HEK293 (cell line): ENCODE results near the gene NFE2L1.
A peak's percentile ranks its signal among the peaks of the same experiment; 100 is the strongest.

Experiments used
- CTCF ChIA-PET: fragments of 350-600 bp; formaldehyde crosslinking; extraction: SDS; loops from one replicate; lab custom pipeline; 2021; ENCODE audit warnings: antibody characterized with exemption; lab: Yijun Ruan, JAX
- POLR2A ChIA-PET: fragments of 300-600 bp; formaldehyde crosslinking; extraction: SDS; loops from one replicate; lab custom pipeline; 2020; ENCODE audit warnings: antibody characterized with exemption, inconsistent platforms; lab: Yijun Ruan, JAX
- H3K27ac ChIP-seq: fragments of 200-500 bp; sonication (Bioruptor generic); 2 replicates; pipeline ENCODE4 v1.5.1; 2014; ENCODE audit warnings: low read depth, low read length, control low read depth, inconsistent platforms; ENCODE audit errors: extremely low read depth
- H3K36me3 ChIP-seq, 2 experiments: fragments of 200-500 bp in 1 of 2; sonication (Bioruptor generic) in 1 of 2; 1 replicate in 1 of 2; 2 replicates in 1 of 2; pipeline ENCODE4 v1.5.1; 2014 to 2017; ENCODE audit warnings: inconsistent platforms in 2 of 2, low read length in 2 of 2; ENCODE audit not compliant: control insufficient read depth in 2 of 2, insufficient read depth in 1 of 2
- H3K4me1 ChIP-seq: fragments of 200-500 bp; sonication (Bioruptor generic); 2 replicates; pipeline ENCODE4 v1.5.1; 2014; ENCODE audit warnings: mild to moderate bottlenecking, low read length, inconsistent platforms; ENCODE audit not compliant: control insufficient read depth, insufficient read depth
- H3K4me3 ChIP-seq: 2 replicates; pipeline ENCODE4 v1.5.1; 2011; ENCODE audit warnings: low read depth, mild to moderate bottlenecking, control low read depth, low read length, moderate library complexity
- H3K9me3 ChIP-seq: fragments of 200-500 bp; sonication (Bioruptor generic); 2 replicates; pipeline ENCODE4 v1.5.1; 2014; ENCODE audit warnings: low read depth, low read length, inconsistent platforms; ENCODE audit not compliant: control insufficient read depth, insufficient read depth
- GLIS2 ChIP-seq: fragments of 450-650 bp; formaldehyde crosslinking; IDR thresholded peaks from 2 replicates; pipeline ENCODE4 v1.5.1; 2016; ENCODE audit warnings: missing biosample characterization, missing genetic modification characterization
- HOXD13 ChIP-seq: sonication (generic); formaldehyde crosslinking; IDR thresholded peaks from 2 replicates; pipeline ENCODE4 v1.8.0; 2022; ENCODE audit warnings: missing genetic modification reagents, borderline replicate concordance
- KLF16 ChIP-seq: fragments of 450-650 bp; formaldehyde crosslinking; IDR thresholded peaks from 2 replicates; pipeline ENCODE4 v1.5.1; 2017; ENCODE audit warnings: missing biosample characterization, missing genetic modification characterization
- PRDM1 ChIP-seq: fragments of 450-650 bp; formaldehyde crosslinking; IDR thresholded peaks from 2 replicates; pipeline ENCODE4; 2016; ENCODE audit warnings: missing biosample characterization, missing genetic modification characterization
- YY1 ChIP-seq: fragments of 450-650 bp; formaldehyde crosslinking; IDR thresholded peaks from 2 replicates; pipeline ENCODE4 v1.5.1; 2018; ENCODE audit warnings: missing biosample characterization, missing genetic modification characterization
- YY2 ChIP-seq: fragments of 450-650 bp; formaldehyde crosslinking; IDR thresholded peaks from 2 replicates; pipeline ENCODE4 v1.5.1; 2016; ENCODE audit warnings: missing biosample characterization, missing genetic modification characterization
- ZBTB1 ChIP-seq: fragments of 450-650 bp; formaldehyde crosslinking; IDR thresholded peaks from 2 replicates; pipeline ENCODE4 v1.5.1; 2016; ENCODE audit warnings: missing biosample characterization, missing genetic modification characterization
- ZBTB21 ChIP-seq: fragments of 450-650 bp; formaldehyde crosslinking; IDR thresholded peaks from 2 replicates; pipeline ENCODE4 v1.5.1; 2017; ENCODE audit warnings: missing biosample characterization, missing genetic modification characterization
- ZBTB48 ChIP-seq: fragments of 450-650 bp; formaldehyde crosslinking; IDR thresholded peaks from 2 replicates; pipeline ENCODE4 v1.5.1; 2016; ENCODE audit warnings: missing biosample characterization, missing genetic modification characterization
- ZFP69B ChIP-seq: fragments of 450-650 bp; formaldehyde crosslinking; IDR thresholded peaks from 2 replicates; pipeline ENCODE4 v1.5.1; 2016; ENCODE audit warnings: missing biosample characterization, missing genetic modification characterization
- ZNF140 ChIP-seq: fragments of 450-650 bp; formaldehyde crosslinking; IDR thresholded peaks from 2 replicates; pipeline ENCODE4 v1.5.1; 2016; ENCODE audit warnings: missing biosample characterization, missing genetic modification characterization
- ZNF211 ChIP-seq: fragments of 450-650 bp; formaldehyde crosslinking; IDR thresholded peaks from 2 replicates; pipeline ENCODE4 v1.5.1; 2016; ENCODE audit warnings: low read depth, missing biosample characterization, missing genetic modification characterization
- ZNF335 ChIP-seq: fragments of 450-650 bp; formaldehyde crosslinking; conservative IDR thresholded peaks from 2 replicates; pipeline ENCODE4 v1.5.1; 2016; ENCODE audit warnings: missing biosample characterization, missing genetic modification characterization
- ZNF341 ChIP-seq: fragments of 450-650 bp; formaldehyde crosslinking; IDR thresholded peaks from 2 replicates; pipeline ENCODE4; 2016; ENCODE audit warnings: low read depth, missing biosample characterization, missing genetic modification characterization
- ZNF621 ChIP-seq: fragments of 450-650 bp; formaldehyde crosslinking; IDR thresholded peaks from 2 replicates; pipeline ENCODE4 v1.5.1; 2017; ENCODE audit warnings: missing biosample characterization, missing genetic modification characterization
- ZNF777 ChIP-seq: fragments of 450-650 bp; formaldehyde crosslinking; IDR thresholded peaks from 2 replicates; pipeline ENCODE4 v1.5.1; 2017; ENCODE audit warnings: missing biosample characterization, missing genetic modification characterization, borderline replicate concordance
- ZNF792 ChIP-seq: fragments of 450-650 bp; formaldehyde crosslinking; IDR thresholded peaks from 2 replicates; pipeline ENCODE4 v1.5.1; 2016; ENCODE audit warnings: missing biosample characterization, missing genetic modification characterization
- ZSCAN23 ChIP-seq: fragments of 450-650 bp; formaldehyde crosslinking; IDR thresholded peaks from 2 replicates; pipeline ENCODE4 v1.5.1; 2016; ENCODE audit warnings: missing biosample characterization, missing genetic modification characterization
- TF ChIP-seq, protein P1 (sequence below): fragments of 450-650 bp; formaldehyde crosslinking; IDR thresholded peaks from 2 replicates; pipeline ENCODE4 v1.5.1; 2016; ENCODE audit warnings: missing biosample characterization, missing genetic modification characterization
- TF ChIP-seq, protein P2 (sequence below): fragments of 450-650 bp; formaldehyde crosslinking; IDR thresholded peaks from 2 replicates; pipeline ENCODE4; 2016; ENCODE audit warnings: missing biosample characterization, missing genetic modification characterization
- TF ChIP-seq, protein P3 (sequence below): fragments of 450-650 bp; formaldehyde crosslinking; IDR thresholded peaks from 2 replicates; pipeline ENCODE4 v1.5.0; 2017; ENCODE audit warnings: missing biosample characterization, missing genetic modification characterization, borderline replicate concordance
- TF ChIP-seq, protein P4 (sequence below): fragments of 450-650 bp; formaldehyde crosslinking; IDR thresholded peaks from 2 replicates; pipeline ENCODE4 v1.5.1; 2016; ENCODE audit warnings: missing biosample characterization, missing genetic modification characterization
- TF ChIP-seq, protein P5 (sequence below): fragments of 450-650 bp; formaldehyde crosslinking; IDR thresholded peaks from 2 replicates; pipeline ENCODE4 v1.5.1; 2016; ENCODE audit warnings: missing biosample characterization, missing genetic modification characterization
- TF ChIP-seq, protein P6 (sequence below): fragments of 450-650 bp; formaldehyde crosslinking; IDR thresholded peaks from 2 replicates; pipeline ENCODE4 v1.5.1; 2016; ENCODE audit warnings: missing biosample characterization, missing genetic modification characterization

Gene NFE2L1

DNA sequence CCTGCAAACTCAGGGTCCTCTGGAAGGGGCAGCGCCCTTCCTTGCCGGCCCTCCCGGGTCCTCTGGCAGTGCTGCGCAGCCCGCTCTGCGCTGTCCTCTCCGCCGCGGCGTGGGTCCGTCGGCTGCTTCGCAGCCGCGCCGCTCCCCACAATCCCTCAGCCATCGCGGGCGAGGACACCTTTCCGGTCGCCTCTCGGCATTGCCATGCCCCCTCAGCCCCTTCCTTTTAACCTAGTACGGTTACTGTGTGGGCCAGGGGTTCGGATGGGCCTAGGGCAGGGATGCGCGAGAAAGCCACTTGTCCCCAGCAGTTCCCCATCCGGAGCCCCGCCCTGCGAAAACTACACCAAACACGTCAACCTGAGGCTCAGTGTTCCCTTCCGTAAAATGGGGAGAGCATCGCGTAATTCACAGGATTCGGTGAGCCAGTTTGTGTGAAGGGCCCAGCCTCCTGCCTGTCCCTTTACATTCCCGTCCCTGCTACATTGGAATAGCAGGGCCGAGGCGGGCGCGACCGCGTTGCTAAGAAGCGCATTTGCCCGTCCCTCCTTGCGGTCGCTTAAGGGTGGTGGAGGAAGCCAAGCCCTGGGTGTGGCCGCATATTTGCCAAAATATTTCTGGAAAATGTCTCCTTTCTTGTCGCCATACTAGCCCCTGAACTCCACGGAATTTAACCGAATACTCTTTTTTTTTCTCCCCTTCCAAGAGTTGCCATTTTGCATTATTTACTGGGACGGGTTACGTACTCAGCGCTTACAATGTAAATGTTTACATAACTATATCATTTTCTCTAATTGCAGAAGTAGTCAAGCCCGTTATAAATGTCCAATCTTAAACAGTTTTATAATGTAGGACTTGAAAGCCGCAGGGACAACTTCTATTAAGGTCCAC, 23.8 kb upstream of the NFE2L1 start:
- ChIA-PET CTCF (interaction anchor here (0.5 to 15.5 kb wide), 33 partner anchors 12 to 1140 kb away, joined by 3 to 386 read pairs (median 6); partner anchors contain the start of genes NFE2L1 and PNPO), POLR2A (interaction anchor here (0.6 to 2.2 kb wide), 11 partner anchors 22 to 855 kb away, joined by 3 to 22 read pairs (median 6); partner anchors contain the start of genes NFE2L1 and PNPO)
- peak overlapping the region; percentile 42 for H3K4me3 ChIP-seq
- H3K27ac ChIP-seq = peak overlapping the region; percentile 77; the same call in 1 of the 2 replicates
- H3K36me3 ChIP-seq = no peaks in the 10 kb centered on the region
- H3K4me1 ChIP-seq = peaks cover 14% of the 10 kb centered on the region
- H3K9me3 ChIP-seq = no peaks in the 10 kb centered on the region
- TF ChIP-seq ZBTB21 (tag by site-specific recombination) (no peak), ZNF792 (no peak; the same call in 1 of the 2 replicates), ZNF335 (tag by site-specific recombination) (peak; percentile 79), KLF16 (0 out of 2 replicates have a peak, but pooled peaks have one; percentile 20), GLIS2 (tag by site-specific recombination) (no peak), ZNF211 (tag by site-specific recombination) (no peak), YY2 (tag by site-specific recombination) (peak; percentile 62; the same call in 1 of the 2 replicates), YY1 (tag by site-specific recombination) (peak; percentile 34; the same call in 1 of the 2 replicates), PRDM1 (tag by site-specific recombination) (no peak), ZBTB1 (0 out of 2 replicates have a peak, but pooled peaks have one; percentile 10), ZSCAN23 (no peak), ZNF777 (tag by site-specific recombination) (0 out of 2 replicates have a peak, but pooled peaks have one; percentile 43), ZFP69B (tag by site-specific recombination) (no peak), ZNF621 (tag by site-specific recombination) (no peak), ZNF140 (tag by site-specific recombination) (no peak), ZNF341 (peak; percentile 8; the same call in 1 of the 2 replicates), HOXD13 (no peak), ZBTB48 (tag by site-specific recombination) (no peak; the same call in 1 of the 2 replicates)
- TF ChIP-seq, protein P1, sequence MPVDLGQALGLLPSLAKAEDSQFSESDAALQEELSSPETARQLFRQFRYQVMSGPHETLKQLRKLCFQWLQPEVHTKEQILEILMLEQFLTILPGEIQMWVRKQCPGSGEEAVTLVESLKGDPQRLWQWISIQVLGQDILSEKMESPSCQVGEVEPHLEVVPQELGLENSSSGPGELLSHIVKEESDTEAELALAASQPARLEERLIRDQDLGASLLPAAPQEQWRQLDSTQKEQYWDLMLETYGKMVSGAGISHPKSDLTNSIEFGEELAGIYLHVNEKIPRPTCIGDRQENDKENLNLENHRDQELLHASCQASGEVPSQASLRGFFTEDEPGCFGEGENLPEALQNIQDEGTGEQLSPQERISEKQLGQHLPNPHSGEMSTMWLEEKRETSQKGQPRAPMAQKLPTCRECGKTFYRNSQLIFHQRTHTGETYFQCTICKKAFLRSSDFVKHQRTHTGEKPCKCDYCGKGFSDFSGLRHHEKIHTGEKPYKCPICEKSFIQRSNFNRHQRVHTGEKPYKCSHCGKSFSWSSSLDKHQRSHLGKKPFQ = no peak
- TF ChIP-seq, protein P2, sequence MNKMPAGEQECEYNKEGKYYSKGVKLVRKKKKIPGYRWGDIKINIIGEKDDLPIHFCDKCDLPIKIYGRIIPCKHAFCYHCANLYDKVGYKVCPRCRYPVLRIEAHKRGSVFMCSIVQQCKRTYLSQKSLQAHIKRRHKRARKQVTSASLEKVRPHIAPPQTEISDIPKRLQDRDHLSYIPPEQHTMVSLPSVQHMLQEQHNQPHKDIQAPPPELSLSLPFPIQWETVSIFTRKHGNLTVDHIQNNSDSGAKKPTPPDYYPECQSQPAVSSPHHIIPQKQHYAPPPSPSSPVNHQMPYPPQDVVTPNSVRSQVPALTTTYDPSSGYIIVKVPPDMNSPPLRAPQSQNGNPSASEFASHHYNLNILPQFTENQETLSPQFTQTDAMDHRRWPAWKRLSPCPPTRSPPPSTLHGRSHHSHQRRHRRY (tag by site-specific recombination) = no peak
- TF ChIP-seq, protein P3, sequence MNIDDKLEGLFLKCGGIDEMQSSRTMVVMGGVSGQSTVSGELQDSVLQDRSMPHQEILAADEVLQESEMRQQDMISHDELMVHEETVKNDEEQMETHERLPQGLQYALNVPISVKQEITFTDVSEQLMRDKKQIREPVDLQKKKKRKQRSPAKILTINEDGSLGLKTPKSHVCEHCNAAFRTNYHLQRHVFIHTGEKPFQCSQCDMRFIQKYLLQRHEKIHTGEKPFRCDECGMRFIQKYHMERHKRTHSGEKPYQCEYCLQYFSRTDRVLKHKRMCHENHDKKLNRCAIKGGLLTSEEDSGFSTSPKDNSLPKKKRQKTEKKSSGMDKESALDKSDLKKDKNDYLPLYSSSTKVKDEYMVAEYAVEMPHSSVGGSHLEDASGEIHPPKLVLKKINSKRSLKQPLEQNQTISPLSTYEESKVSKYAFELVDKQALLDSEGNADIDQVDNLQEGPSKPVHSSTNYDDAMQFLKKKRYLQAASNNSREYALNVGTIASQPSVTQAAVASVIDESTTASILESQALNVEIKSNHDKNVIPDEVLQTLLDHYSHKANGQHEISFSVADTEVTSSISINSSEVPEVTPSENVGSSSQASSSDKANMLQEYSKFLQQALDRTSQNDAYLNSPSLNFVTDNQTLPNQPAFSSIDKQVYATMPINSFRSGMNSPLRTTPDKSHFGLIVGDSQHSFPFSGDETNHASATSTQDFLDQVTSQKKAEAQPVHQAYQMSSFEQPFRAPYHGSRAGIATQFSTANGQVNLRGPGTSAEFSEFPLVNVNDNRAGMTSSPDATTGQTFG (tag by site-specific recombination) = no peak
- TF ChIP-seq, protein P4, sequence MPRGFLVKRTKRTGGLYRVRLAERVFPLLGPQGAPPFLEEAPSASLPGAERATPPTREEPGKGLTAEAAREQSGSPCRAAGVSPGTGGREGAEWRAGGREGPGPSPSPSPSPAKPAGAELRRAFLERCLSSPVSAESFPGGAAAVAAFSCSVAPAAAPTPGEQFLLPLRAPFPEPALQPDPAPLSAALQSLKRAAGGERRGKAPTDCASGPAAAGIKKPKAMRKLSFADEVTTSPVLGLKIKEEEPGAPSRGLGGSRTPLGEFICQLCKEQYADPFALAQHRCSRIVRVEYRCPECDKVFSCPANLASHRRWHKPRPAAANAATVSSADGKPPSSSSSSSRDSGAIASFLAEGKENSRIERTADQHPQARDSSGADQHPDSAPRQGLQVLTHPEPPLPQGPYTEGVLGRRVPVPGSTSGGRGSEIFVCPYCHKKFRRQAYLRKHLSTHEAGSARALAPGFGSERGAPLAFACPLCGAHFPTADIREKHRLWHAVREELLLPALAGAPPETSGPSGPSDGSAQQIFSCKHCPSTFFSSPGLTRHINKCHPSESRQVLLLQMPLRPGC (tag by site-specific recombination) = peak; percentile 71; the same call in 1 of the 2 replicates
- TF ChIP-seq, protein P5, sequence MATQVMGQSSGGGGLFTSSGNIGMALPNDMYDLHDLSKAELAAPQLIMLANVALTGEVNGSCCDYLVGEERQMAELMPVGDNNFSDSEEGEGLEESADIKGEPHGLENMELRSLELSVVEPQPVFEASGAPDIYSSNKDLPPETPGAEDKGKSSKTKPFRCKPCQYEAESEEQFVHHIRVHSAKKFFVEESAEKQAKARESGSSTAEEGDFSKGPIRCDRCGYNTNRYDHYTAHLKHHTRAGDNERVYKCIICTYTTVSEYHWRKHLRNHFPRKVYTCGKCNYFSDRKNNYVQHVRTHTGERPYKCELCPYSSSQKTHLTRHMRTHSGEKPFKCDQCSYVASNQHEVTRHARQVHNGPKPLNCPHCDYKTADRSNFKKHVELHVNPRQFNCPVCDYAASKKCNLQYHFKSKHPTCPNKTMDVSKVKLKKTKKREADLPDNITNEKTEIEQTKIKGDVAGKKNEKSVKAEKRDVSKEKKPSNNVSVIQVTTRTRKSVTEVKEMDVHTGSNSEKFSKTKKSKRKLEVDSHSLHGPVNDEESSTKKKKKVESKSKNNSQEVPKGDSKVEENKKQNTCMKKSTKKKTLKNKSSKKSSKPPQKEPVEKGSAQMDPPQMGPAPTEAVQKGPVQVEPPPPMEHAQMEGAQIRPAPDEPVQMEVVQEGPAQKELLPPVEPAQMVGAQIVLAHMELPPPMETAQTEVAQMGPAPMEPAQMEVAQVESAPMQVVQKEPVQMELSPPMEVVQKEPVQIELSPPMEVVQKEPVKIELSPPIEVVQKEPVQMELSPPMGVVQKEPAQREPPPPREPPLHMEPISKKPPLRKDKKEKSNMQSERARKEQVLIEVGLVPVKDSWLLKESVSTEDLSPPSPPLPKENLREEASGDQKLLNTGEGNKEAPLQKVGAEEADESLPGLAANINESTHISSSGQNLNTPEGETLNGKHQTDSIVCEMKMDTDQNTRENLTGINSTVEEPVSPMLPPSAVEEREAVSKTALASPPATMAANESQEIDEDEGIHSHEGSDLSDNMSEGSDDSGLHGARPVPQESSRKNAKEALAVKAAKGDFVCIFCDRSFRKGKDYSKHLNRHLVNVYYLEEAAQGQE (tag by site-specific recombination) = 0 out of 2 replicates have a peak, but pooled peaks have one; percentile 13
- TF ChIP-seq, protein P6, sequence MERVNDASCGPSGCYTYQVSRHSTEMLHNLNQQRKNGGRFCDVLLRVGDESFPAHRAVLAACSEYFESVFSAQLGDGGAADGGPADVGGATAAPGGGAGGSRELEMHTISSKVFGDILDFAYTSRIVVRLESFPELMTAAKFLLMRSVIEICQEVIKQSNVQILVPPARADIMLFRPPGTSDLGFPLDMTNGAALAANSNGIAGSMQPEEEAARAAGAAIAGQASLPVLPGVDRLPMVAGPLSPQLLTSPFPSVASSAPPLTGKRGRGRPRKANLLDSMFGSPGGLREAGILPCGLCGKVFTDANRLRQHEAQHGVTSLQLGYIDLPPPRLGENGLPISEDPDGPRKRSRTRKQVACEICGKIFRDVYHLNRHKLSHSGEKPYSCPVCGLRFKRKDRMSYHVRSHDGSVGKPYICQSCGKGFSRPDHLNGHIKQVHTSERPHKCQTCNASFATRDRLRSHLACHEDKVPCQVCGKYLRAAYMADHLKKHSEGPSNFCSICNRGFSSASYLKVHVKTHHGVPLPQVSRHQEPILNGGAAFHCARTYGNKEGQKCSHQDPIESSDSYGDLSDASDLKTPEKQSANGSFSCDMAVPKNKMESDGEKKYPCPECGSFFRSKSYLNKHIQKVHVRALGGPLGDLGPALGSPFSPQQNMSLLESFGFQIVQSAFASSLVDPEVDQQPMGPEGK = peak; percentile 8
